Large intestine (tissue), 3 donors: ENCODE data around the gene EML4. TPM values are rescaled to one million over a fixed set of nuclear protein-coding genes. Genes with fewer than 3 reads are reported as not detected.

Experiments used
- DNase-seq, 2 donors: peaks; one replicate each; pipeline versions ENCODE4 v3.0.0 to v3.0.0-alpha.2; 2013
- H3K27ac ChIP-seq: one replicate; pipeline ENCODE4 v1.5.1; 2013; ENCODE audit warnings: low read length
- H3K27me3 ChIP-seq: 2 replicates; pipeline ENCODE4 v1.6.1; 2013; ENCODE audit warnings: low read length; ENCODE audit not compliant: control insufficient read depth, insufficient read depth
- H3K36me3 ChIP-seq: 2 replicates; pipeline ENCODE4 v1.6.1; 2013; ENCODE audit warnings: low read length; ENCODE audit not compliant: control insufficient read depth, insufficient read depth
- H3K4me1 ChIP-seq: one replicate; pipeline ENCODE4 v1.6.1; 2013; ENCODE audit warnings: low read length; ENCODE audit not compliant: control insufficient read depth, insufficient read depth
- H3K4me3 ChIP-seq: one replicate; pipeline ENCODE4 v1.5.1; 2013; ENCODE audit warnings: low read length
- H3K9me3 ChIP-seq: one replicate; pipeline ENCODE4 v1.6.1; 2013; ENCODE audit warnings: mild to moderate bottlenecking, low read depth, low read length, moderate library complexity; ENCODE audit not compliant: control insufficient read depth
- WGBS: methylation state at CpG from one replicate; pipeline ENCODE4 v1.1.5; 2013; ENCODE audit warnings: low lambda C conversion rate; ENCODE audit not compliant: insufficient coverage; 5-methylcytosine and 5-hydroxymethylcytosine counted together
- polyA plus RNA-seq: library from polyadenylated mRNA; unstranded; fragments of 120-200 nt; gene quantifications from one replicate; pipeline ENCODE4 v1.2.1, GENCODE V29; 2013

EML4 gene
- polyA plus RNA-seq, 1 donor: 129 TPM

GRCh38 chr2:42205337-42205736, 36.2 kb downstream of the EML4 start:
- peaks cover 3% of the 10 kb centered on the region for H3K36me3 ChIP-seq
- no peaks in the 10 kb centered on the region for H3K27me3 ChIP-seq
- H3K9me3 ChIP-seq: no peaks in the 10 kb centered on the region
- H3K27ac ChIP-seq: no peak overlapping the region
- DNase-seq: no peak
- no peaks in the 10 kb centered on the region for H3K4me1 ChIP-seq
- no peak overlapping the region for H3K4me3 ChIP-seq

DNA sequence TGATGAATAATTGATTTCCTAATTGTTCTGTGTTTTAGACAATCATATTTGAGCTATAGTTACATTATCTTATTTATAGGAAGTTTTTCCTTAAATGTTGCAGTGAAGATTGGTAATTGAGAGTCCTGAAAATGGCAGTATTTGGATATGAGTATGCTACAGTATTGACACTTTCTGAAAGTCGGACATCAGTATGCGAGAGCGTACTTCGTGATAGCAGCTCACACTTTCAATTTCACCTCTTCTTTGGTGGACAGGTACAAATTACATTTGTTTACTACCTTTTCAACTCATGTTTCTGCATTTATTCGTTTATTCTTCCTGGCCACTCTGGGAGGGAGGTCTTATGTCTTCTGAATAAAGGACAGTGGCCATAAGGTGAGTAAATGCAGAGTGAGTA, 38.7 kb downstream of the EML4 start:
- H3K27me3 ChIP-seq: no peaks in the 10 kb centered on the region
- no peak overlapping the region for H3K4me3 ChIP-seq
- WGBS: 92% methylated on average over 4 of the region's 5 CpGs
- H3K27ac ChIP-seq: no peak overlapping the region
- peaks cover 6% of the 10 kb centered on the region for H3K36me3 ChIP-seq
- H3K9me3 ChIP-seq: no peaks in the 10 kb centered on the region
- H3K4me1 ChIP-seq: no peaks in the 10 kb centered on the region
- DNase-seq: no peak

DNA sequence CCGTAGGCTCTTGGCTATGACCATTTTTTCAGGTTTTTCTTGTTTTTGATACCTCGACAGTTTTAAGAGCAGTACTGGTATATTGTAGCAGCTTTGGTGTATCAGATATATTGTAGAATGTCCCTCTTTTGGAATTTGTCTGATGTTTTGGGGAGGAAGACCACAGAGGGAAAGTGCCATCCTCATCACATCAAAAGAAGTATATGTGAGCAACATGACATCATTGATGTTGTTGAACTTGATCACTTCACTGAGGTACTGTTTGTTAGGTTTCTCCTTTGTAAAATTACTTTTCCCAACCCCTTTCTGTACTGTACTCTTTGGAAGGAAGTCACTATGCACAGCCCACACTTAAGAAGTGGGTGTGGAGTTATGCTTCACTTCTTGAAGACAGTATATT, 41.0 kb downstream of the EML4 start:
- Histone ChIP-seq H3K9me3 (no peaks in the 10 kb centered on the region), H3K27me3 (no peaks in the 10 kb centered on the region), H3K4me3 (no peak overlapping the region), H3K4me1 (no peaks in the 10 kb centered on the region), H3K27ac (no peak overlapping the region), H3K36me3 (peaks cover 6% of the 10 kb centered on the region)
- 90% methylated on average over 2 of the region's 2 CpGs for WGBS
- DNase-seq: no peak

GRCh38 chr2:42211291-42211690, 42.1 kb downstream of the EML4 start:
- WGBS: no CpG with 5 or more reads among the region's 5 CpGs
- Histone ChIP-seq H3K4me1 (no peaks in the 10 kb centered on the region), H3K36me3 (peaks cover 6% of the 10 kb centered on the region), H3K27ac (no peak overlapping the region), H3K27me3 (no peaks in the 10 kb centered on the region), H3K9me3 (no peaks in the 10 kb centered on the region), H3K4me3 (no peak overlapping the region)
- no peak for DNase-seq

DNA sequence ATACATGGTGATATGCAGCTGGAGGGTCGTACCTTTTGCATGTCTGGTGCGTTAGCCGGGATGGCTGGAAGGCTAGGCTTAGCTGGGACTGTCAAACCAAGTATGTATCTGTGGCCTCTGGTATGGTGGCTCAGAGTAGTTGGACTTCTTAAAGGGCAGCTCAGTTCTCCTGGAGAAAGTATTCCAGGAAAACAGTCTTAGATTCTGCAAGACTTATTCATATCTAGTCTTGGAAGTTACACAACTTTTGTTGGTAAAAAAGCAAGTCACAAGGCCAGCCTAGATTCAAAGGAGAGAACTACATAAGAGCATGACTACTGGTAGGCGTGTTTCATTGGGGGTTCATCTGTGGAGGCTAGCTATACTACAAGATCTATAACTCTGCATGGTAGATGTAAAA, 45.5 kb downstream of the EML4 start:
- DNase-seq: peak; percentile 33 to 57
- no peaks in the 10 kb centered on the region for H3K9me3 ChIP-seq
- no peak overlapping the region for H3K27ac ChIP-seq
- peaks cover 6% of the 10 kb centered on the region for H3K36me3 ChIP-seq
- H3K4me3 ChIP-seq: no peak overlapping the region
- H3K4me1 ChIP-seq: peaks cover 5% of the 10 kb centered on the region
- no CpG with 5 or more reads among the region's 4 CpGs for WGBS
- H3K27me3 ChIP-seq: no peaks in the 10 kb centered on the region

DNA sequence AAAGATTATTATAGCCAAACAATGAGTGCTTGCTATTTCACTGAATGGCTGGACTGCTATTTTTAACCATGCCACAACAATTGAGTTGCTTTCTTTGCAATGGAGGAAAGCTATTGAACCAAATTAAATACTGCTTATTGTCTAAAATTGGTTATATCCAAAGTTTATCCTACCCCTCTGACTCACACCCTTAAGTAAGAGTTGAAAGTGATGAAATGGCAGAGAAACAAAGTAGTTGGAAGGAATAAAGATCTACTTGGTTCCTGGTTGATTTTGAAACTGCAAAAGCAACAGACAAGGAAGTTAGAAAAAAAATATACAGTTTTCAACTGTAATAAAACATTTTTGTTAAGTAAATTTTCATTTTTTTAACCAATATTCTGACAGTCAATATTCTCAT, 47.5 kb downstream of the EML4 start:
- Histone ChIP-seq H3K27ac (peak overlapping the region; percentile 12), H3K27me3 (no peaks in the 10 kb centered on the region), H3K4me1 (peaks cover 10% of the 10 kb centered on the region), H3K9me3 (no peaks in the 10 kb centered on the region), H3K36me3 (no peaks in the 10 kb centered on the region), H3K4me3 (no peak overlapping the region)
- peak in 1 of 2 donors; percentile 30 for DNase-seq

DNA sequence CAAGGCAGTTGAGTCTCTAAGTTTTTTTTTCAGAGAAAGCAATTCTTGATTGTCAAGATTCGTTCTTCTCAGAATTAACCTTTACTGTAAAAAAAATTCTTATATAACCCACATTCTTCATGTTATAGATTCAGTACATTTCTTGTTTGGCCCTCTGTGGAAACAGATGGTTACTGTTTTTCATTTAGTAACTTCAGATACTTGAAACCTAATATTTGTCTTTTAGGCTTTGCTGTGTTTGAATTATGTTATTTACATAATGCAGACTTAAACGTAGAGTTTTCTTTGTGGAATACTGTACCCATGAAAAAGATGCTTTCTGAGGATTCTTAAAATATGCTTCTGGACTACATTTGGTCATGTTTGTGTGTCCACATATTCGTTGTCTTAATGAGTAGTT, 48.2 kb downstream of the EML4 start:
- Histone ChIP-seq H3K36me3 (no peaks in the 10 kb centered on the region), H3K9me3 (no peaks in the 10 kb centered on the region), H3K27me3 (no peaks in the 10 kb centered on the region), H3K27ac (peak overlapping the region; percentile 12), H3K4me3 (no peak overlapping the region), H3K4me1 (peaks cover 10% of the 10 kb centered on the region)
- no peak for DNase-seq
- no CpG with 5 or more reads among the region's 3 CpGs for WGBS

GRCh38 chr2:42217914-42218313, 48.8 kb downstream of the EML4 start:
- Histone ChIP-seq H3K36me3 (no peaks in the 10 kb centered on the region), H3K4me1 (peaks cover 10% of the 10 kb centered on the region), H3K27ac (no peak overlapping the region), H3K4me3 (no peak overlapping the region), H3K9me3 (no peaks in the 10 kb centered on the region), H3K27me3 (no peaks in the 10 kb centered on the region)
- DNase-seq: no peak
- no CpG with 5 or more reads among the region's 5 CpGs for WGBS

DNA sequence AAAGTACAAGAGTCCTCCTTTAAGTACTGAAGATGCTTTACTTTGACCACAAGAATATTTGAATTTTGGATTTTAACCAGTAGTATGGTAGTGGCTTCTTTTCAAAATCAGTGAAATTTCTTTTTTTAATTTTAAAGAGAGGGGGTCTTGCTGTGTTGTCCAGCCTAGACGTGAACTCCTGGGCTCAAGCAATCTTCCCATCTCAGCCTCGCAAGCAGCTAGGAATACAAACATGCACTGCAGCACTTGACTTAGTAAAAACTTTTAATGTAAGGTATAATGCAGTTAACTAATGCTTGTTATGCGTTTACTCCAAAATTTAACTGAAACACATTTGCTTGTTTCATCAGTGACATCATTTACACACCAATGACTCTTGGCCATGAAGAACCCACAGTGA, 49.6 kb downstream of the EML4 start:
- no peaks in the 10 kb centered on the region for H3K36me3 ChIP-seq
- no CpG with 5 or more reads among the region's 3 CpGs for WGBS
- H3K9me3 ChIP-seq: no peaks in the 10 kb centered on the region
- no peak overlapping the region for H3K4me3 ChIP-seq
- no peak for DNase-seq
- H3K27me3 ChIP-seq: no peaks in the 10 kb centered on the region
- H3K4me1 ChIP-seq: peaks cover 10% of the 10 kb centered on the region
- no peak overlapping the region for H3K27ac ChIP-seq

DNA sequence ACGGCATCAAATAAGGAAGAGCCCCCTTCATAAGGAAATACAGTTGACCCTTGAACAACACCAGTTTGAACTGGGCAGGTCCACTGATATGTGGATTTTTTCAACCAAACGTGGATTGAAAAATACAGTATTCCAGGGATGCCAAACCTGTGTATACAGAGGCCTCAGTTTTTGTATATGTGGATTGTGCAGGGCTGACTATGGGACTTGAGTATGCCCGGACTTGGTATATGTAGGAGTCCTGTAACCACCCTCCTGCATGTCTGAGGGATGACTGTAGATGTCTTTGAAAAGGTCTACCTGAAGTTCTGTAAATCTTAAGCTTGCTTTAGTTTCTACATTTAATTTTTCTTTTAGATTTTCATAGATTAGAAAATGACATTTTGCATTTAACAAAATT, 50.0 kb downstream of the EML4 start:
- Histone ChIP-seq H3K36me3 (no peaks in the 10 kb centered on the region), H3K9me3 (no peaks in the 10 kb centered on the region), H3K4me3 (no peak overlapping the region), H3K27me3 (no peaks in the 10 kb centered on the region), H3K27ac (no peak overlapping the region), H3K4me1 (peaks cover 10% of the 10 kb centered on the region)
- no peak for DNase-seq
- WGBS: no CpG with 5 or more reads among the region's 3 CpGs

GRCh38 chr2:42220566-42220965, 51.4 kb downstream of the EML4 start:
- 60% methylated on average over 1 of the region's 3 CpGs for WGBS
- DNase-seq: no peak
- Histone ChIP-seq H3K9me3 (no peaks in the 10 kb centered on the region), H3K27me3 (no peaks in the 10 kb centered on the region), H3K27ac (no peak overlapping the region), H3K4me3 (no peak overlapping the region), H3K36me3 (no peaks in the 10 kb centered on the region), H3K4me1 (peaks cover 10% of the 10 kb centered on the region)
